DMS79 treated with DMSO at 0.1 percent for 48 hours (cell line): ENCODE results near the gene CIB2.
A peak's percentile ranks its signal among the peaks of the same experiment; 100 is the strongest.

Source experiments
- DNase-seq: peaks from one replicate; lab custom pipeline; 2025; lab: John Stamatoyannopoulos, UW

Gene CIB2

DNA sequence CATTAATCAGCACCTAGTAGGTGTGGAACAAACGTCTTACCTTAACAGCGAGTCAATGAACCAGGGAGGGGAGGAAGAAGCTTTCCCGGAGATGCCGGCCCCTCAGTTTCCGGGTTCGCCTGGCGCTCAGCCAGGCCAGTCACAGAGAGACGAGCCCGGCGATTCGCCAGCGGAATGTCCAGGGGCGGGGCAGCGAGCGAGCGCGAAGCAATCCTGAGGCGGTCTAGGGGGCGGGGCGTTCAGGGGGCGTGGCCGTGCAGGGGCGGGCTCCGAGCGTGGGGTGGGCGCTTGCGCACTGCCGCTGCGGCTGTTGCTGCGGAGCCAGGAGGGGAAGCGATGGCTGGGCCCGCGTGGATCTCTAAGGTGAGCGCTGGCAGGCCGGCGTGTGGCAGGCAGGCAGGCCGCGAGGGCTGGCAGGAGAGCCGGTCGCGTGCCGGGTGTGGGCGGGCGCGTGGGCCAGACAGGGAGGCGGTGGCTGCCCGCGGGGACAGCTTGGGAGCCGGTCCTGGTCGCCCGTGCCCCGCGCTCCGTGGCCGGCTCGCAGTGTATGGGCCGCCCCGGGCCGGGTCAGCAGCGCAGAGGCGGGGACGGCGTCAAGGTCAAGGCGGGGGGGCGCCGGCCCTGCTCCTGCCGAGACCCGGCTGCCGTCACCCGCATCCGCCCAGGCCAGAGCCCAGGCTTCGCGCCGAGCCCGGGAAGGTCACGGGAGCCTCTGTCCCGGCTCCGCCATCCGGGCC is 18.0 kb upstream of the CIB2 start, which contains the start of gene IDH3A:
TSS of gene IDH3A (plus strand) at position 295 of the 737 bp plus-strand sequence. CDS start at position 337, 42 bp downstream.
- peak; percentile 64 for DNase-seq

- no peak for DNase-seq
These were observed 17.3 kb upstream of the CIB2 start for GRCh38 chr15:78148392-78149067.

DNA sequence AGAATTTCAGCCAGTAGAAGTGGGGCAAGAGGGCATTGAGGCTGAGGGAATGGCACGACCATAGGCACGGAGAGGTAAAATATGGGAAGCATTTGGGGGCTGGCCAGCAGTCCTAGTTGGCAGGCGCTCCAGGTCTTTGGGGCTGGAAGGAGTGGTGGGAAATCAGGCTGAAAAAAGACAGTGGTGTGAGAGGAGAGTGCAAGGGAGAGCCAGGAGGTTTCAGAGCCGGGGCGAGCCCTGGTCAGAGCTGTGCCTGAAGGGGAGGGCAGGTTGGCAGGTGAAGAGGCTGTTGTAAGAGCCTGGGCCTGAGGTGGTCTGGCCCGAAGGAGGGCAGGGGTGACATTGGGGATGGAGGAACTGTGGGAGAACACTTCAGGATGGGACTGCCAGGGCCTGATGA is 16.3 kb upstream of the CIB2 start:
- DNase-seq, result no peak

GRCh38 chr15:78146425-78147154 is 15.3 kb upstream of the CIB2 start:
- DNase-seq, result no peak

DNA sequence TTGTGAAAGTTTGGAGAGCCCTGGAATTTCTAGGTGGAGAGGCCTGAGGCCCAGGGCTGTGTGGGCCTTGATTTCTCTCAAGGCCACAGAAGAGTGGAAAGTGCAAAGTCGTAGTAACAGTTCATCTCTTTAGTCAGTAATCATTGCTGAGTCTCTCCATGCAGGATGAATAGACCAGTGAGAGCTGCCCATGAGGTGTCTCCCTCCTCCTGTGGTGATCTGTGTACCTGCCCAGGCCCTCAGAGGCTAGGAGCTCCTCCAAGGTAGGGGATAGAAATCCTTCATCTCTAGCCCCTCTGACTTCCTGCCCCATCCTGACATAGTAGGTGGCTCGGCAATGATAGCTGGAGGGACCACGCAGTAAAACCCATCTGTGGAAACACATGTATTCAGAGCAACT is 11.1 kb upstream of the CIB2 start:
- no peak for DNase-seq

DNA sequence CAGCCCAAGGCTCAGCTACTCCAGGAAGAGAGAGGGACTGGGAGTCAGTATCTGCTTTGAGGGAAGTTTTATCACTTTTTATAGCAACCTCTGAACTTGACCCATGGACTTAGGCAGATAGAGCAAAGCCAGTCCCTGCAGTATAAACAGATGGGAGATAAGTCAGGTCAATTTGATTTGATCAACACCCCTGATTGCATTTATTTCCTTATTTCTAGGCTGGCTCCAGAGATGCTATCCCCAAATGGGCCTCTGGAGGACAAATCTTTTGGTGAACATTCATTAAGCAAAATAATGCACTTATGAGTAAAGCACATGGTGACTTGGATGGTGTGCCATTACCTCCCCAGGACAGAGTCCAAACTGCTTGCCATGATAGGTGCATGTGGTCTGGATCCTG is 9.0 kb upstream of the CIB2 start:
- DNase-seq, result no peak

- DNase-seq, result no peak
These were observed 8.3 kb upstream of the CIB2 start for GRCh38 chr15:78139578-78139977.

DNA sequence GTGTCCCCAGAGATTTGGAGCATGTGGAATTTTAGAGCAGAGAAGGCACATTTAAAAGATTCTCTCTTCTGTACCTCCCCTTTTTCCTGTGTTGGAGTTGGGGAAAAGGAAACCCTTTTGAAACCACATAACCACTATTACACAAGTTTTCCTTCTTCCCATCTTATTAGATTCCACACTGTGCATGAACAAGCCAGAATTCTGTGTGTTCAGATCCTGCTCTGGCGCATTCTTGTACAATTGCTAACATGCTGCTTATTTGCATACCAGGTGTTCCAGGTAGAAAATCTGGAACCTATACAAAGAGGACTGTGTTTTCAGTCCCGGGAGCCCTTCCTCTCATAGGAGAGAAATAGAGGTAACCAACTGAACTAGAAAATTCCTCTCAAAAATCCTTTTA is 2.6 kb upstream of the CIB2 start:
- DNase-seq, result no peak

DNA sequence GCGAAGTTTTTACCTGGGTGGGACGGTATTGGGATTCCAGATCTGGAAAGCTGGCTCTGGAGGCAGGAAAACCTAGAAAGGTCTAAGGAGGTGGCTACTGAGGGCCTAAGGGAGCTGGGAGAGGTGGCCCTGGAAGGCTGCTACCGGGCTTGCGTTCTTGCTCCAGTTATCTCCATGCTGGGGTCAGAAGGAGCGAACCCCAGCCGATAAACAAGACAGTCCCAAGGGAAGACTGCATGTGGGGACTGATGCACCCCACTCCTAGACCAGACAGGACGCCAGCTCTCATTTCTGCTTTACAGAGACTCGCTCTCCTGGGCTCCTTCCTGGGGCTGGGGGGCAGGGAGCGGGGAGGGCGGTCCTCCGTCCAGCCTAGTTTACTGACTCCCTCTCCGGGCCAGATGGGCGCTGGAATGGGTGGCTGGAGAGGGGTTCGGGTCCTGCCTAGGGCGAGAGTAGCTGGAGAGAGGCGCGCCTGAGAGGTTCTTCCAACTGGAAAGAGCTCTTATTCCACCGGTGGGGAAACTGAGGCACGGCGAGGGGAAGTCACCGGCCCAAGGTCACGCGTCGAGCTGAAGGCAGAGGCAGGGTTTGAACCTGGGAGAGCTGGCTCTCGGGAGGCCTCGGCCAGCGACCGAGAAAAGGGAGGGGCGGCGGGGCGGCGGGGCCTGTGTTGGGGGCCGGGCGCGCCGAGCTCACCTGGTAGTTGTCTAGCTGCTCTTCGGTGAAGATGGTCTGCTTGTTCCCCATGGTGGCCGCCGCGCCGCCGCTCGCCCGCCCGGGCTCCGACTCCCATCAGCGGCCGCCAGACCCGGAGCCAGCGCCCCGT is 565 bp downstream of the CIB2 start:
- no peak for DNase-seq

GRCh38 chr15:78129751-78130287 is 1.4 kb downstream of the CIB2 start:
- DNase-seq, result no peak

DNA sequence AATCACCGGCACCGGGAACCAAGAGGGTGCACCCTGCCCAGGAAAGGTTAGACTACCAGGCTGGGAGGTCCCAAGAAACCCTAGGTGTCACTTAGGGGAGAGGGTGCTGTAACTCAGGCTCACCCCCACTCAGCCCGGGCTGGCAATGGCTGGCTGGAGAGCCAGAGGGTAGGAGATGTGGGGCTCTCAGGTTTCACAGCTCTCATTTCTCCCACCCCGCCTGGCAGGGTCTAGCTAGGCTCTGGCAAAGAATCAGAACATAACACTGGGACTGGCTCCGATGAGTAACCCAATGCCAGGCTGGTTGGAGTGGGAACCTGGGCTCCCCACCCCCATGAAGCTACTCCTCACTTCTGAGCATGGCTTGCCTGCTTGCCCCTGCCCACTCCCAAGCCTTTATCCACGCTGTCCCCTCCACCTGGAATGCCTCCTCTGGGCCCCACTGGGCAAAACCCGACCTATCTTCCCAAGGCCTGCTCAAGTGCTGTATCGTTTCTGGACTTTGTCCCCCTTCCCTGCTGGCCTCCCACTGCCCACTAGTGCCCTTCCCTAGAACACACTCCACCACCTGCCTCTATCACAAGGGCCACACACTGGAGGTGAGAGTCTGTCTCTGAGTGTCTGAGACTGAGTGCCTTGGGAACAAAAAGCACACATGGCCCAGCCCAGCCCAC is 2.0 kb downstream of the CIB2 start:
- peak; percentile 19 for DNase-seq

- no peak for DNase-seq
These were observed 3.4 kb downstream of the CIB2 start for GRCh38 chr15:78127882-78128281.

DNA sequence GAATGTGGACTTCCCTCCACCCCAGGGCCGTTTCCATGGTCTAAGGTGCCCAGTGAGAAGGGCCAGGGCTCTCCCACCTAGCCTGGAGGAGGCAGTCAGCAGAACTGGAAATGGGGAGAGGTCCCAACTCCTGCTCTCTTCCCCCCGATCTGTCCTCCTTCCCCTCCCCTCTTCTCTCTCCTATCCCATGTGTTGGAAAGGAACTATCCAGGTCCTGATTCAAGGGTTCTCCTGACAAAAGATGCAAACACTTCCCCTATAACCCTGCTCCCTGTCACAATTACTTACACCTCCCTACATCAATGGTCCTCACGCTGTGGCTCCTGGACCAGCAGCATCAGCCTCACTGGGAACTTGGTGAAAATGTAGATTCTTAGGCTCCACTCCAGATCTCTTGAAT is 6.0 kb downstream of the CIB2 start:
- DNase-seq, result no peak

DNA sequence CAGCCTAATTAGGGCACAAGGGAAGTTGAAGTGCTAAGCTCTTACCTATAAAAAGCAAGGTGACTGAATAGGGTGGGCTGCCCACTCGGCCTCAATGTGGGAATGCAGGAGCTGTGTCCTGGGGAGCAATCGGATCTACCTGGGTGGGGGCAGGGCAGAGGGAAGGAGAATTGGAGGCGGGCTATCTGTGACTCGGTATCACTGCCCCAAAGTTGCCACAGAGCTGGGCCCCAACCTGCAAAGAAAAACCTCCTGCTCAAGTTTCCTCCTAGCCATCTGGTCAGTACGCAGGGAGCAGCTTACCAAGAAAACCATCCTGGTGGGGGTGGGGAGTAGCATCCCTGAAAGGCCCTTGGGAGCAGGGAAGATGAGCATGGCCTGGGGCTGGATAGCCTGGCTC is 10.7 kb downstream of the CIB2 start:
- DNase-seq, result no peak

DNA sequence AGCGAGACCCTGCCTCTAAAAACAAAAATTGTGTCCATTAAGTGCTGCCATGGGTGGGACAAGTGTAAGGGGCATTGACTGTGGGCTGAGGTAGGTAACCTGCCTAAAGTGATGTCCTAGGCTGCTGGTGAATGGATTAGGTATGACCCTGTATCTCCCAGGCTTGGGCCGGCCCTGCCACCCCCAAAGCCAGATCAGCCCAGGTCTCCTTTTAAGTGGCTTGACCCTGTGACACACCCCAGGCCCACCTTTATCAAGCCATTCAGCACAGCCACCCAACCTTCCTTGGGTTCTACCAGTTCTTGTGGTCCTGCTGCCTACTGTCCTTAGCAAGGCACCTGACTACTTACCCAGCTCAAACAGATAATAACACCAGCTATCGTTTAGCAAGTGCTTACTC is 18.7 kb downstream of the CIB2 start:
- DNase-seq, result no peak

DNA sequence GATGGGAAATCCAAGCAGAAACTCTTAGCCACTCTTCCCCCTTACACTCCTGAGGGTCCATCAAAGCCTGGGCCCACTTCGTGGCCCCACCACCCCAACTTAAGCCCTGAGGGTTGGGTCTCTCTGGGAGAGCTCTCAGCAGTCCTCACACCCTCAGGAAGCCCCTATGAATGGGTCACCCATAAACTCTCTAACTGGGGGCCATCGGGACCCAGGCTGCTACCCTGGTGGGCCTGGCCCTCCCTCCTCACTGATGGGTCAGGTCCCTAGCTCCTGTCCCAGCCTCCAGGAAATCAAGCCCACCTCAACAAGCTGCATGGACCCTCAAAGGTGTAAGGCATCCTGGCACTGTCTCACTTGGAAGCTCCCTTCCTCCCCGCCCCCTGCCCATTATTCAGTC is 19.5 kb downstream of the CIB2 start:
- no peak for DNase-seq

- DNase-seq, result no peak
These were observed 20.2 kb downstream of the CIB2 start for GRCh38 chr15:78110916-78111475.

DNA sequence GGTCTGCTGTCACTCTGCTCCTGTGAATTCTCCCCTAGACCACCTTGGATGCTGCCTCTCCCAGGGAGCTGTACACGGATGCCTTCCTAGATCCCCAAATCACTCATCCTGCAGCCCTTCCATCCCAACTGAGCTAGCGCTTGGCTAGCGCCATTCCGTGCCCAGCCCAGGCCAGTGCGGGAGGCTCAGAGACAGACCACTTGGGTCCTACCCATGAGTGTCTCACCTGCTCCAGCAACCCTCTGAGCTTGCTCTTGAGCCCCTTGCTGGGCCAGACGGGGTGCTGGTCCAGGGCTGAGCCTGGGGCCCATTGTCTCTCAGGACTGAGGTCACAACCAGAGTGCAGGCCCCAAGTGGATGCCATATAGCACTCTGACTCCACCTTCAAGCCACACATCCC is 21.1 kb downstream of the CIB2 start:
- no peak for DNase-seq

DNA sequence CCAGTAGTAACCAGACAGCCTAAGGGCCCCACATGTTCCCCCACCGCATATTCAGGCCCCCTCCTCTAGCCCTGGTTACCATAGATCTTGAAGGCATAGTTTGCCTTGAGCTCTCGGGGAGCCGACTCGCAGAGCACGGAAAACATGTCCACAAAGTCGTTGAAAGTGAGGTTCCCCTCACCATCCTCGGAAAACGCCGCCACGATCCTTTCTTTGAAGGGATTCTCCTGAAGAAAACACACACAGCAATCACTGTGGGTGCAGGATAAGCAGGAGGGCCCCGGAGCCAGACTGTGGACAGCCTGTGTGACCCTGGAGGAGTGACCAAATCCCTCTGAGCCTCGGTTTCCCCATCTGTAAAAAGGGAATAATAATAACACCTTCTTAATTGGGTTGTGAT is 22.1 kb downstream of the CIB2 start:
- no peak for DNase-seq

DNA sequence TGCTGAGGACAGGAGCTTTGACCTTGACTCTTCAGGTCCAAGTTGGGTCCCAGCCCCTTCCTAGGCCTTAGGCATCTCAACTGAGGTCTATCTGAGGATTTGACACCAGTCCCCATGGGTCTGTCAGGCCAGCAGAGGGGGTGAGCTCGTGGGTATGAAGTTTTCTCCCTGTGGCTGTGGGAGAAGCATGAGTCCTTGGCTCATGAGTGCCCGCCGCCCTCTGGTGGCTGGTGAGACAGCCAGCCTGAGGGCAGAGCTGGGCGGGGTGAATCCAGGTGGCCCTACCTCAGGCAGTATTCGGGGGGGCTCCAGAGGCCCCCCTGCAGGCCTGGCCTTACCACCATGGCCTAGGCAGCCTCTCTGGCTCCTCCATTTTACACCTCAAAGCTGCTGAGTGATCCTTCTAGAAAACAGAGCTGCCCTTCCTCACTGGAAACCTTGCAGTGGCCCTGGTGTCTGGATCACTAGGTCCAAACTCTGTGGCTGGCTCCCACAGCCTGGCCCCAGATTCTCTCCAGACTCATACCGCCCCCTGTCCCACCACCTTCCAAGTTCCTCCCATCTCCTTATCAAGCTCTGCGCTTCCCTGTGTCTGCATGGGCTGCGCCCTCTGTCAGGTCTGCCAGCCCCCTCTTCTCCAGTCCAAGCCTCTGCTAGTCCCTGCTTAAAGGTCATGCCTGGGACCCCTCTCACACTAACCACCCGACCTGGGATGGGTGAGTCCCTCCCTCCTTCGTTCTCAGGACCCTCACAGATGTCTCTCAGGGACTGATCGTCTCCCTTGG is 22.8 kb downstream of the CIB2 start:
- DNase-seq, result peak; percentile 12
